HG02798 (cell line): ENCODE data around the gene RBP5.

Source experiments
- ATAC-seq: cut with Tn5 transposase; IDR thresholded peaks from one replicate; pipeline ENCODE4 v1.9.1; 2021; ENCODE audit warnings: mild to moderate bottlenecking; ENCODE audit not compliant: unreplicated experiment, poor library complexity

Gene RBP5, protein sequence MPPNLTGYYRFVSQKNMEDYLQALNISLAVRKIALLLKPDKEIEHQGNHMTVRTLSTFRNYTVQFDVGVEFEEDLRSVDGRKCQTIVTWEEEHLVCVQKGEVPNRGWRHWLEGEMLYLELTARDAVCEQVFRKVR

DNA sequence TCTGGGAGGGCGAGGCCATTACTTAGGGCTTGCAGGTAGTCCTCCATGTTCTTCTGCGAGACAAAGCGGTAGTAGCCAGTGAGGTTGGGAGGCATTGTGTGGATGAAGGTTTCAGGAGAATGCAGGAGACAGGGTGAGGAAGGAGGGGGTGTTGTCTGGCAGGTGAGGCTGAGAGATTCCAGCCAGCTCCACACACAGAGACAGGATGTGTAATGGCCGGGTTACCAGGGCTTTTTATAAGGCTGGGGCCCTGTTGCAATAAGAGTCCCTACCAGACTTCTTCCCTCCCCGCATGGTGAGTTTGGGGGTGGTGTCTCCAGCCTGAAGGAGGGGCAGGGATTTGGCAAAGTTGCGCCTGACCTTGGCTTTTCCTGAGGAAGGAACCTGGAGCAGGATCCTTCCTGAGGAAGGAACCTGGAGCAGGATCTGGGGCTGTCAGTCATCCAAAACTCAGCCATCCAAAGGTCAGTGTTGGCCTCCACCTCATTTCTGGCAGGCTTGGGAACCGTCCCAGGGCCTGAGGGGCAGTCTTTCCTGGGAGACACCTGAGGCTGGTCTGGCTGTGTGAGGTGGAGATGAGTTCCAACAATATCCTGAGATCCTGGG, at the start of gene RBP5:
TSS of gene RBP5 (minus strand) at position 209 of the 606 bp plus-strand sequence. CDS start at position 95, 114 bp downstream.
- no peak for ATAC-seq

DNA sequence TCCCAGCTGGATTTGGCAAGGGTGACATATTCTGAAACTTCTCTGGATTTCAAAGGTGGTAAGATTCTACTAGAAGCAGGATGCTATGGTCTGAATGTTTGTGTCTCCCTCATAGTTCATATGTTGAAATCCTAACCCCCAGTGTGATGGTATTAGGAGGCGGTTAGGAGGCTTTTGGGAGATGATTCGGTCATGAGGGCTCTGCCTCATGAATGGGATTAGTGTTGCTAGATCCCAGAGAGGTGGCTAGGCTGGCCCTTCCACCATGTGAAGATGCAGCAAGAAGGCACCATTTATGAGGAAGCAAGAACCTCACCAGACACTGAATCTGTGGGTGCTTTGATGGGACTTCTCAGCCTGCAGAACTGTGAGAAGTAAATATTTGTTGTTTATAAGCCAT, 49.8 kb upstream of the RBP5 start:
- no peak for ATAC-seq

DNA sequence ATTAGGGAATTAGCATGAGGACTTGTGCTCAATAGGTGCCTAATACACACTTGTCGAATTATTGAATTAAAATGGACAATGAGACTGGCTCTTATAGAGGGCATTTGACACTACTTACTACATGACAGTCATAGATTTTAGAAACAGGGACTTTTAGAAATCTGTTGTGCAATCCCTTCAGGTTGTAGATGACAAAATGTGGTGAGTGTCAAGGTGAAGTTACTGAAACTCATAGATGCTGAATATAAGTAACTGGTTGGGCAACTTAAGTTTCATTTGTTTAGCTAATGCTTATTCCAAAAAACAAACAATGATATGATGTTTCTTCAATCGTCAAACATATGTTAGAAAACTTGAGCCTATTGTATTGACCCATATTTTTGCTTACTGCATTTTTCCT, 47.9 kb upstream of the RBP5 start:
- ATAC-seq, result no peak

DNA sequence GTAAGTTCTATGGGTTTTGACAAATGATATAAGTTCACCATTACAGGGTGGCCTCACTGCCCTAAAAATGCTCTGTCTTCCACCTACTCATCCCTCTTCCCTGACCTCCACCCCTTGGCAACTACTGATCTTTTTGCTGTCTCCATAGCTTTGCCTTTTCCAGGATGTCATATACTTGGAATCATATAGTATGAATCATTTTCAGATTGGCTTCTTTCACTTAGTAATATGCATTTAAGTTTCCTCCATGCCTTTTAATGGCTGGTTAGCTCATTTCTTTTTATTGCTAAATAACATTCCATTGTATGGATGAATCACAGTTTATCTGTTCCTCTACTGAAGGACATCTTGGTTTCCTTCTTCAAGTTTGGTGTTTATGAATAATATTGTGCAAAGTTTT, 46.8 kb upstream of the RBP5 start:
- no peak for ATAC-seq

DNA sequence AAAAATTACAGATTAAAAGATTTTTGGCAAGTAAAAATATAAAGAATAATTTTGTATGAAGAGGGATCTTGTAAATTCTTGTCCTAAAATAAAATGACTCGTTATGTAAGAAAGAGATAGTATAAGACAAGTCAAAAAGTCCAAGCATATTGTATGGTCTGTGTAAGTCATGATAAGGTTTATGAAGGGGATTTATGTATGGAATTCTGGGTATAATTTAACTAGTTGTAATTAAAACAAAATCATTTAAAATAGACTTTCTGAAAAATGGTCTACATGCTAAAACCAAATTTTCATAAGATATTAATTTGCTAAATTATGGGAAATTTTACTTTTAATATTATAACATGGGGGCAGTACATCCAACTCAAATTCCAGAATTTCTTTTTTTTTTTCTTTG, 43.2 kb upstream of the RBP5 start:
- no peak for ATAC-seq

DNA sequence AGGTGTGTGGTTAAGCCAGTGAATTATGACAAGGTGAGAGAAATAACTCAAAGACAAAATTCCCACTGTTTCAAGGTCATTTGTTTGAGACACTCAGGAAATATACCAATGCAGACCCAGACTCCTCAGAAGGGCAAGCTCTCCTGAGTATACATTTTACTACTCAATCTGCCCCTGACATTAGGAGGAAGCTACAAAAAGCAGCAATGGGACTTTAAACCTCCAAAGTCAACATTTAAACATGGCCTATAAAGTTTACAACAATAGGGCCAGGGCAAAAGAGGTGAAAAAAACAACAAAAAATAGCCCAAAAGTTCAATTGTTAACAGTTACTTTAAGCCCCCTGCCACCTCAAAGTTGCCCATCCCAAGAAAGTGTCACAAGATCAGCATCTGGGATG, 41.3 kb upstream of the RBP5 start:
- no peak for ATAC-seq

DNA sequence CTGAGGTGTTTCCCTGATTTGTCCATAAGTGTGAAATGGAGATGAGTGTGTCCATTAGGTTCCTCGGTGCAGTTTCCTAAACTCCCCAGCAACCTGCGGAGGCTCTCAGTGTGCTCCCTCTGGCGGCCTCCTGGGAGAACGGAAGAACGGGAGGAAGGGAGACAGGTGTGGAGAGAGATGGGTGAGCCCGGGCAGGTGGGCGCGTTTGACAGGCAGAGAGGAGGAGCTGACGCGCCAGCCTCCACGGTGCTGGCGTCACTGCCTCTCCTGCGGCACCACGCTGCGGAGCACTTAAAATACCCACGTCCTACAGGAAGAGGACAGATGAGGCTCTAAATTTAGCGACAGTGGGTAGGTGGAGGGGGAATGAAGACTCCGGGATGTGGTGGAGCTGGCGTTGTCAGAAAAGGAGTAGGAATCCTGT, 34.0 kb upstream of the RBP5 start:
- ATAC-seq, result no peak

DNA sequence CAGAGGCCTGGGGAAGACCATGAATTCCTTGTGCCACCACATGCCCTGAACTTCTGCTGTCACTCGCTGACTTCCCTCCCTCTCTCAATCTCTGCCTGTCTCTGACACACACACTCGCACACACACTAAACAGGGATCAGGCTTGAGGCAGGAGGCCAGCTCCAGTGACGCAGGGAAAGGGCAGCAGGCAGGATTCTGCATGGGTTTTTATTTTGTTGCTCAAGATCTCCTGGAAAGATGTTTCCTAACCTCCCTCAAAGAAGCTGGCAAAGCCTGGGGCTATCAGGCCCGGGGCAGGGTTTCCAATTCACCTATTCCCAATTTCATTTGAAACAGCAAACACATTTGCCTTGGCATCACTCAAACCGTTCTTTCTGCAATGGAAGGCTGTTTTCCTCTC, 33.1 kb upstream of the RBP5 start:
- no peak for ATAC-seq

DNA sequence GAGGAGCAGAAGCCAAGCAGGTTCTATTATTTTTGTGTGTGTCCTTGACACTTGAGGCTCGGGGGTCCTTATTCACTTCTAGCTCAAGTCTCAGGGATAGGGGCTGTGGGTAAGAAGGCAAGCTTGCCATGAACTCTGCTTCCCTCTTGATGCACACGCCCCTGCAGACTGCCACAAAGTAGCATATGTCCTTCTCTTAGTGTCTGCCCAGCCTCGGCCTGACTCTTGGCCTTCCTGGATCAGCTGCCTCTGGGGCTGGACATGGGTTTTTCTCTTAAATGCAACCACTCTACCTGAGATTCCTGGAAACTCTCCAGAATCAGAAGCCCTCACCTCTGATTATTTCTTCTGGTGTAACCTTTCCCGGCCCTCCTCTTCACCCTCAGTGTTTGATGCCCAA, 32.6 kb upstream of the RBP5 start:
- no peak for ATAC-seq

DNA sequence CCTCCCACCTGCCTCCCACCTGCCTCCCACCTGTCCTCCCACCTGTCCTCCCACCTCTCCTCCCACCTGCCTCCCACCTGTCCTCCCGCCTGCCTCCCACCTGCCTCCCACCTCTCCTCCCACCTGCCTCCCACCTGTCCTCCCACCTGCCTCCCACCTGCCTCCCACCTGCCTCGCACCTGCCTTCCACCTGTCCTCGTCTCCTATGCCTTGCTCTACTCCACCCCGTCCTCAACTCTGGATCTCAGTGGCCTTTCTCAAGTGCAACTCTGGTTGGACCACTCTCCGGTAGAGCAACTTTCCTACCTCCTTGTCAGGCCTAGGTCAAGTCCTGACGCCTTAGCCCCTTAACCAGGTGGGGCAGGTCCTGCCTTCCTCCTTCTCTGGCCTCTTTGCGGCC, 31.5 kb upstream of the RBP5 start:
- ATAC-seq, result no peak

DNA sequence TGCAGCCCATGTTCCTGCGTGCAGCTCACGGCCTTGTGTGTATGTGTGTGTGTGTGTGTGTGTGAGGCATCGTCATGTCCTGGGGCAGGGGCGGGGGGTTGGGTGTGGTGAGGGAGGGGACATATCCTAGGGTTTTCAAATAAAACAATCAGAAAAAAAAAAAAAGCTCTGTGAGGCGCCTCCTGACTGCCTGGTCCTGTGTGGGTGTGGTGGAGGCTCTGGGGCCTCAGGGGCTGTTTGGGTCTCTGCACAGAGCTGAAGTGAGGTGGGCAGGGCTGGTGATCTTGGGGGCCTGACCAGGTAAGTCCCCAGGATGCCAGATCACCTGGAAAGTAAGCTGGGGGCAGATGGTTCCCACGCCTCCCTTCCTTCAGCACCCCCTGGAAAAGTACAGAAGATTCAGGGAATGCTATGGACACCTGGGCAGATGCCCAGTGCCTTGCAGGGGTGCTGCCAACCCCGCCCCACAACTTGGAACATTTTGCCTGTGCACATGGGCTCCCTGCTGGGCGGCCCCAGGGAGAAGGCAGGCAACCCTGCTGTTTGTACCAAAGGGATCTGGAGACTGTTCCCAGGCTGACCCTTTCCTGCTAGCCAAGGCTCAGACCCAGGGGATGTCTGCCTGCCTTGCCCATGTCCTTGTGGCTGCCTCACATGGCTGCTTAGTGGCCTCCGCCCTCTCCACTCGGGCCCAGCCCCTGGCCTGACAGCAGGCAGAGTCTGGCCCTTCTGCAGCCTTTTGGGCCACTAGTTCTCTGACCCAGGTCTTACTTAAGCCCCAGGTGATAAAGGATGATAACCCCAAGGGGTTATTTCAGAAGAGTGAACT, 30.3 kb upstream of the RBP5 start:
- no peak for ATAC-seq

DNA sequence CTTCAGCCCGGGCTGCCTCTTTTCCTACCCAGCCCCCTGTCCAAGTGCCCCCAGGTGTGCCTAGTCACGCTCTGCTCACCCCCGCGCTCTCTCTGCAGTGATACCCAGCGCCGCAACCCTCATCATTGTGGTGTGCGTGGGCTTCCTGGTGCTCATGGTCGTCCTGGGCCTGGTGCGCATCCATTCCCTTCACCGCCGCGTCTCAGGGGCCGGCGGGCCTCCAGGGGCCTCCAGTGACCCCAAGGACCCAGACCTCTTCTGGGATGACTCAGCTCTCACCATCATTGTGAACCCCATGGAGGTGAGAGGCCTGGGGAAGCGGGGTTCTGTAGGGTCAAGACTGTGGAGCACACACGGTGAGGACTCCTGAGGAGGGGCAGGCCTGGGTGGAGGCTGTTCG, 28.7 kb upstream of the RBP5 start:
- ATAC-seq, result no peak

DNA sequence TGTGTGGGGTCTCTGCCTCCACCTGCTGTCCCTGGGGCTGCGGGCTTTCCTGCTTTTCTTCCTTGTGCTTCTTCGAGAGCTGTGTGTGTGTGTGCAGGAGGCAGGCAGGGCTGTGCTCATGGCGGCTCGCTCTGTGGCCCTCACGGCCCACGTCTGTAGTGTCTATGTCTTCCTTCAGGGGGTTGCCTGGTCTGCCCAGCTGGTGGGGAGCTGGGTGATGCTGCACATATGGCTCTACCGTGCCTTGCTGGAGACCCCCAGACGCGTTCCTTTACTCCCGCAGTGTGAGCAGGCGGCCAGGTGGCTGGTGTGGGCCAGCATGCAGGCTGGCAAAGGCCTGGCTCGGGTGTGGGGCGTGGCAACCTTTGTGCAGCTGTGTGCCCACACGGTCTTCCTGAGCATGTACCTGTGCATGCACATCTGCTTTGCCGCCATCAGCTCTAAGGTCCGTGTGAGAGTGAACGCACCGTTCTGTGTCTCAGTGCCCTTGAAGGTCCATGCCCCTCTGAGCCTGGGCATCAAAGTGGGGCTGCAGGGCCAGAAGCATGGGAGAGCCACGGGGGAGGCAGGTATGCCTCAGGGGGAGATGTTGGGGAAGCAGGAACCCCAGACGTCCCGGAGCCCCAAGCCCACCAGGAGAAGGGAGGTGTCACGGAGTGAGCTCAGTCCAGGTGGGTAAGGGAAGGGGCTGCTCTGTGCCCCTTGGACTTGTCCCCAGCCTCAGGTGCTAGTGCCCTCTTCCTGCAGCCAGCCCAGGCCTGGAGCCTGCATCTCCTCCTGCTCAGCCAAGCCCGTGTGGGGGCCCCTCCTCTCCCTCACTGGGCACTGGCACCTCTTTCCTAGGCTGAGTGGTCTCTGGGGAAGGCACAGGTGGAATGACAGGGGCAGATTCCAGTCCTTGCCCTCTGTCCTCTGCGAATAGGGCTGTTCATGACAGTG, 27.8 kb upstream of the RBP5 start:
- ATAC-seq, result no peak

DNA sequence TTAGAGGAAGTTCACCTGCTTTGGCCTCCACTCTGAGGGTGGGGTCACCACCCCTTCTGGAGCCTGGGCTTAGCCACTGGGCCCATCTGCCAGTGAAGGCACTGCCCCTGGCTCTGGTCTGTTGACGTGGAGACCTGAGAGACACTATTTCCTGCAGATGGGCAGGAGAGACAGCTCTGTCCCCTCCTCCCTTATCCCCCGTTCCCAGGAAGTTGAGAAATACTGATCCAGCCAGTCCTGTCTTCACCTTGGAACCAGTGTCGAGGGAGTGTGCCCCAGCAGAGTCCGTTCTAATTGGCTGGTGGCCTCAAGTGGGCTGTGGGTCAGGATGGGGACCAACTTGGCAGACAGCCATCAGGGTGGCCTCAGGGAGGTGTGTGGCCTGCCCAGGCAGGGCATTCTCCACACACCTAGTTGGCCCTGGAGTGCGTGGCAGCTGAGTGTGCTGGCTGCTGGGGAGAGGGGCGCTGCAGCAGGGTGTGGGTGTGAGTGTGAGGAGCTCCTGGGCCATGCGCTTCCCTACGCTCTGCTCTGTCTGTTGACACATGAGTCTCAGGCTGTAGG, 26.9 kb upstream of the RBP5 start:
- ATAC-seq, result no peak

DNA sequence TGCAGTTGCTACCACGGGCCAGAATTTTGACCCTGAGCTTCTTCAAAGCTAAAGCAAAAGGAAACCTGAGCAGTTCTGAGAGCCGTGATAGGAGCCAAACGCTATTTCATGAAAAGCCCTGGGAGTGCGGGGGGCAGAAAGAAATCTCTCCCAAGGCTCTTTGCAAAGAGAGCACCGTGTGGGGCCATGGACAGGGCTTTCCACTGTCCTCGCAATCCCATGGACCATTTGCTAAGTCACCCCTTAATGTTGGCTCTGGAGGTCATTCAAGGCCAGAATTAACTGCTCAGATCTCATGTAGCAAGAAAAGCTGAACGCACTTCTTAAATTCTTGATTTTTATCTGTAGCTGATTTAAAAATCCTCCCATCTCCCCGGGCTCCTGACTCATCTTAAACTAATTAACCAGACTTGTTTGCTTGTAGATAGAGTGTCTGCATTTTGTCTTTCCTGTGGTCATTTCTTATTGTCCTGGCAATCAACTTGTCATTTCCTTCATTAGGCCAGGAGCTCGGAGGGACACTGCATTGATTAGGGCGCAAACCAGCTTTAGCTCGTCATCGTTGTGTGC, 26.3 kb upstream of the RBP5 start:
- ATAC-seq, result no peak

DNA sequence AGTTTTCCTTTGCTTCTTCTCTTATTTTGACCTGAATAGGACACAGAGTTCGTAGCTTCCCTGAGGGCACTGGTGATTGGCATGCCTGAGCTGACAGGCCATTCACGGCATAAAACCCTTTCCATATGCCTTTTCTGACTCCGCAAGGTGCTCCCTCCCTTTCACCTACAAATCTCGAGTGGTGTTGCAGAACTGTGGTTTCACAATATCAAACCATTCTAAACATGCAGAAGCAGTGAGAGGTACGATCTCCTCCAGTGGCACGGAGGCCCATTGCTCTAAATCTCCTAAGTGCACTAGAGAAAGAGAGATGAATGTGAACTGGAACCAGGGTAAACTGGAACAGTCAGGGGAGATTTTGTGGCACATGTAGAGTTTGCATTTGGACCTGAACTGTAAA, 25.4 kb upstream of the RBP5 start:
- ATAC-seq, result no peak

DNA sequence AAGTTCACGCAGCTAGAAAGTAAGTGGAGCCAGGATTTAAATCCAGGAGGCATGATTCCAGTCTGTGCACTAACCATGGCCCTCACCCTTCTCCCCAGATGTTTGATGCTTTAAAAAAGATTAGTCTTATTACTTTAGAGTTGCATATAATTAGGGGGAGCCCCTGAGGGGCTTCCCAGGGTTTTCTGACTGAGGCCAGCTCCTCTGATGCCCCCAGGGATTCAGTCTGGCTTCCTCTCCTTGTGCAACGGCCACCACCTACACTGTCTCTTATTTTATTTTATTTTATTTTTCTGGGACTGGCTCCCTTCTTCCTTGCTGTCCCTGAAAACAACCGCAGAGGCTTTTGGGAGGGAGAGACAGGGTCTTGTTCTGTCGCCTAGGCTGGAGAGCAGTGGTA, 24.1 kb upstream of the RBP5 start:
- ATAC-seq, result no peak

DNA sequence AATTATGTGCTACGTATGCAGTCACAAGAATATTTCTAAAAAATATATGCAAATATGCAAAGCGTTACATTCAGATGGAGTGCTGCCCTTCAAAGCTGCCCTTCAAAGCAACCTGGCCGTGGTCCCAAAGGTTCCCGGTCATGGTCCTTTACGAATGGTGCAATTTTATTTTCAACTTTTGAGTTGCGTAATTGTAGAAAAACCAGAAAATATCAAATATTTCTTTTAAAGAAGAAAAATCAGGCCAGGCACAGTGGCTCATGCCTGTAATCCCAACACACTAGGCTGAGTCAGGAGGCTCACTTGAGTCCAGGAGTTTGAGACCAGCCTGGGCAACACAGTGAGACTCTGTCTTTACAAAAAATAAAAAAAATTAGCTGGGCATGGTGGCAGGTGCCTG, 22.8 kb upstream of the RBP5 start:
- no peak for ATAC-seq

DNA sequence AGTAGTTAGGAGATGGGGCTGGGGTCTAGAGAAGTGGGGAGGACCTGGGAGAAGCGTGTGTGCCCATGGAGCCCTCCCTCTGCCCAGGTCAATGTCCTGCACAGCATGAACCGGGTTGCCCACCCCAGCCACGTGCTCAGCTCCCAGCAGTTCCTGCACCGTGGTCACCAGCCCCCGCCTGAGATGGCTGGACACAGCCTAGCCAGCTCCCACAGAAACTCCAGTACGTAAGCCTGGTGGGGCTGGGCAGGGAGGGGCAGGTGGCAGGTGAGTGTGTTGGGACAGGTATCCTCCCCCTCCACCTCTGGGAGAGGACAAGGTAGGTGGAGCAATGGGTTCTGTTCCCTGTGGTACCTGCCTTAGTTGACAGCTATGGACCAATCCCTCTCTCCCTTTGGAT, 22.2 kb upstream of the RBP5 start:
- no peak for ATAC-seq

DNA sequence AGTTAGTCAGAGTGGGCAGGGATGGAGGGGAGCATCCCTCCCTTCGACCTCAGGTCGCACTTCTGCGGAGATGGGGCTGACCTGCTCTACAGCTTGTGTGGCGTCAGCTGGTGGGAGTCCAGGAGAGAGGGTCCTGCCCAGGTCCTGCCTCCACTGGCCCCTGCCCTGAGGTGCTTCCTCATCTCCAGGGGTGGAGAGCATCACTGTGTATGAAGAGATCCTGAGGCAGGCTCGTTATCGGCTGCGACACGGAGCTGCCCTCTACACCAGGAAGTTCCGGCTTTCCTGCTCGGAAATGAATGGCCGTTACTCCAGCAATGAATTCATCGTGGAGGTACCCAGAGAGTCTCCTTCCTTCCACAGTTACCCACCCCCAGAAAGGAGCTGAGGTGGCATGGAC, 21.7 kb upstream of the RBP5 start:
- no peak for ATAC-seq
